ENCODE data around the gene KRTAP10-3.

The KRTAP10-3 gene

DNA sequence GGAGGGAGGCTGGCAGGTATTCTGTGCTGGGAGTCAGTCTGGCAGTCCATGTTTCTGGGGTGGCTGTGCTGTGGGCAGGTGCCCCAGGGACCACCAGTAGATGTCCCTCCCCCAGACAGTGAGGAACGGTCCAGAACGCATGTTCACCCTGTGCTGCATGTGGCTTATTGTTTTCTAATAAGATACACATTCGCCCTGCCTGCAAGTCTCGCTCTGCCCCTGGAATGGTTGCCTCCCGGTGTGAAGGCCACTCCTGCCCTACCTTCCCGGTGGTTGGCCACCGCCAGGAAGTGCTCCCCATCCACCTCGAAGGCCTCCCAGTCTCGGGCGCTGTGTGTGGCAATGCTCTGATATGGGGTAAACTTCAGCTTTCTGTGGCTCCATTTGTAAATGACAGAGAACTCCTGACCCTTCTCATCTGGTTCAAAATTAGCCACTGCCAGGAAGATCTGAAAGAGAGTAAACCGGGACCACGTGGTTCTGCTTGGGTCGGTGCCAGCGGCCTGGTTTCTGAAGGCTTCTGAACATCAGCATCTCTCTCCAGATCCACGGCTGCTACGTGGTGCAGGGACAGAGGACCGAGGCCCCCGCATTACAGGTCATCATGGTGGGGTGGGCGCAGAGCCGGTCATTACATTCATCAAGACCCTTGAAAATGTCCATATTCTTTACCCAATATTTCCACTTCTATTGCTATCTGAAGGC, 33.1 kb downstream of the KRTAP10-3 start:
- no CpG with 5 or more reads among the region's 20 CpGs for WGBS (ENCODE audit: extremely low coverage, insufficient coverage, insufficient read length)
- no peak overlapping the region for H3K4me3 ChIP-seq (ENCODE audit: low read depth, low read length)
- no peak overlapping the region for H4K91ac ChIP-seq (ENCODE audit: low read depth, low read length)
- H3K27me3 ChIP-seq (ENCODE audit: insufficient read depth, low read length), result no peaks in the 10 kb centered on the region
- H3K14ac ChIP-seq (ENCODE audit: low read length), result no peak overlapping the region
- no peak overlapping the region for H3K18ac ChIP-seq (ENCODE audit: low read length)
- H4K8ac ChIP-seq (ENCODE audit: low read depth, low read length), result no peak overlapping the region
- no peak overlapping the region for H3K4me2 ChIP-seq (ENCODE audit: low read length)
- H2BK120ac ChIP-seq (ENCODE audit: insufficient read depth, low read length, poor library complexity), result no peak overlapping the region
- H2AFZ ChIP-seq (ENCODE audit: insufficient read depth, low read length, poor library complexity), result no peak overlapping the region
- peaks cover 3 to 7% of the 10 kb centered on the region in 2 experiments for H3K4me1 ChIP-seq (ENCODE audit: control insufficient read depth in 1 of 2, insufficient read depth in 2 of 2, low read length in 2 of 2)
- no peak overlapping the region for H3K9ac ChIP-seq (ENCODE audit: low read length)
- H4K12ac ChIP-seq (ENCODE audit: low read depth, low read length), result no peak overlapping the region
- no peak for DNase-seq
- H3K36me3 ChIP-seq (ENCODE audit: control insufficient read depth in 1 of 2, insufficient read depth in 2 of 2, low read length in 2 of 2), result no peaks in the 10 kb centered on the region
- H2BK5ac ChIP-seq (ENCODE audit: low read depth, low read length, poor library complexity), result no peak overlapping the region
- no peak overlapping the region for H2BK12ac ChIP-seq (ENCODE audit: low read length)
- no peak overlapping the region for H2AK5ac ChIP-seq (ENCODE audit: low read length)
- no peaks in the 10 kb centered on the region for H3K9me3 ChIP-seq (ENCODE audit: insufficient read depth, low read depth, low read length)
- H3K79me2 ChIP-seq (ENCODE audit: control insufficient read depth, insufficient read depth, low read length, poor library complexity), result no peaks in the 10 kb centered on the region
- H3K27ac ChIP-seq (ENCODE audit: low read depth, low read length), result no peak overlapping the region
- H3K79me1 ChIP-seq (ENCODE audit: low read length), result no peaks in the 10 kb centered on the region
- no peak overlapping the region for H3K4ac ChIP-seq (ENCODE audit: low read depth, low read length)
- no peak overlapping the region for H3K23ac ChIP-seq (ENCODE audit: low read length)

DNA sequence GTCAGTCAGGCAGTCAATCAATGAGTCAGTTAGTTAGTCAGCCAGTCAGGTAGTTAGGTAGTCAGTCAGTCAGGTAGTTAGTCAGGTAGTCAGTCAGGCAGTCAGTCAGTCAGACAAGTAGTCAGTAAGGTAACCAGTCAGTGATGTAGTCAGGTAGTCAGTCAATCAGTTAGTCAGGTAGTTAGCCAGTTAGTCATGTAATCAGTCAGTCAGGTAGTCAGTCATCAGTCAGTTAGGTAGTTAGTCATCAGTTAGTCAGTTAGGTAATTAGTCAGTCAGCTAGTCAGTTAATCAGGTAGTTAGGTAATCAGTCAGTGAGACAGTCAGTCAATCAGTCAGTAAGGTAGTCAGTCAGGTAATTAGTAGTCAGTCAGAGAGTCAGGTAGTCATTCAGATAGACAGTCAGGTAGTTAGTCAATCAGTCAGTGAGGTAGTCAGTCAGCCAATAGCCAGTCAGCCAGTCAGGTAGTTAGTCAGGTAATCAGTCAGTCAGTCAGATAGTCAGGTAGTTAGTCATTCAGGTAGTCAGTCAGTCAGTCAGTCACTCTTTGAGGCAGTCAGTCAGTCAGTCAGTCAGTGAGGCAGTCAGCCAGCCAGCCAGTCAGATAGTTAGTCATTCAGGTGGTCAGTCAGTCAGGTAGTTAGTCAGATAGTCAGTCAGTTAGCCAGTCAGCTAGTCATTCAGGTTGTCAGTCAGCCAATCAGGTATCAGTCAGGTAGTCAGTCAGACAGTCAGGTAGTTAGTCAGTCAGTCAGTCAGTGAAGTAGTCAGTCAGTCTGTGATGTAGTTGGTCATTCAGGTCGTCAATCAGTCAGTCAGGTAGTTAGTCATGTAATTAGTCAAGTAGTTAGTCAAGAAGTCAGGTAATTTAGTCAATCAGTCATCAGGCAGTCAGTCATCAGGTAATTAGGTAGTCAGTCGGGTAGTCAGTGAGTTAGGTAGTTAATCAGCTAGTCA, 33.9 kb downstream of the KRTAP10-3 start:
- H2BK5ac ChIP-seq (ENCODE audit: low read depth, low read length, poor library complexity), result no peak overlapping the region
- H3K36me3 ChIP-seq (ENCODE audit: control insufficient read depth in 1 of 2, insufficient read depth in 2 of 2, low read length in 2 of 2), result no peaks in the 10 kb centered on the region
- no peak overlapping the region for H3K18ac ChIP-seq (ENCODE audit: low read length)
- no peak overlapping the region for H4K91ac ChIP-seq (ENCODE audit: low read depth, low read length)
- no peak overlapping the region for H3K23ac ChIP-seq (ENCODE audit: low read length)
- no peak overlapping the region for H3K27ac ChIP-seq (ENCODE audit: low read depth, low read length)
- H3K79me1 ChIP-seq (ENCODE audit: low read length), result no peaks in the 10 kb centered on the region
- H4K12ac ChIP-seq (ENCODE audit: low read depth, low read length), result no peak overlapping the region
- peaks cover 3 to 7% of the 10 kb centered on the region in 2 experiments for H3K4me1 ChIP-seq (ENCODE audit: control insufficient read depth in 1 of 2, insufficient read depth in 2 of 2, low read length in 2 of 2)
- no peak overlapping the region for H3K4me2 ChIP-seq (ENCODE audit: low read length)
- no peak overlapping the region for H4K8ac ChIP-seq (ENCODE audit: low read depth, low read length)
- no peak overlapping the region for H3K9ac ChIP-seq (ENCODE audit: low read length)
- no peaks in the 10 kb centered on the region for H3K79me2 ChIP-seq (ENCODE audit: control insufficient read depth, insufficient read depth, low read length, poor library complexity)
- no peak overlapping the region for H2AK5ac ChIP-seq (ENCODE audit: low read length)
- H2AFZ ChIP-seq (ENCODE audit: insufficient read depth, low read length, poor library complexity), result no peak overlapping the region
- no peaks in the 10 kb centered on the region for H3K27me3 ChIP-seq (ENCODE audit: insufficient read depth, low read length)
- H3K9me3 ChIP-seq (ENCODE audit: insufficient read depth, low read depth, low read length), result peaks cover 3% of the 10 kb centered on the region
- H3K14ac ChIP-seq (ENCODE audit: low read length), result no peak overlapping the region
- H2BK120ac ChIP-seq (ENCODE audit: insufficient read depth, low read length, poor library complexity), result no peak overlapping the region
- no peak overlapping the region for H3K4me3 ChIP-seq (ENCODE audit: low read depth, low read length)
- WGBS (ENCODE audit: extremely low coverage, insufficient coverage, insufficient read length), result no CpG with 5 or more reads among the region's 2 CpGs
- no peak overlapping the region for H2BK12ac ChIP-seq (ENCODE audit: low read length)
- no peak for DNase-seq
- no peak overlapping the region for H3K4ac ChIP-seq (ENCODE audit: low read depth, low read length)

DNA sequence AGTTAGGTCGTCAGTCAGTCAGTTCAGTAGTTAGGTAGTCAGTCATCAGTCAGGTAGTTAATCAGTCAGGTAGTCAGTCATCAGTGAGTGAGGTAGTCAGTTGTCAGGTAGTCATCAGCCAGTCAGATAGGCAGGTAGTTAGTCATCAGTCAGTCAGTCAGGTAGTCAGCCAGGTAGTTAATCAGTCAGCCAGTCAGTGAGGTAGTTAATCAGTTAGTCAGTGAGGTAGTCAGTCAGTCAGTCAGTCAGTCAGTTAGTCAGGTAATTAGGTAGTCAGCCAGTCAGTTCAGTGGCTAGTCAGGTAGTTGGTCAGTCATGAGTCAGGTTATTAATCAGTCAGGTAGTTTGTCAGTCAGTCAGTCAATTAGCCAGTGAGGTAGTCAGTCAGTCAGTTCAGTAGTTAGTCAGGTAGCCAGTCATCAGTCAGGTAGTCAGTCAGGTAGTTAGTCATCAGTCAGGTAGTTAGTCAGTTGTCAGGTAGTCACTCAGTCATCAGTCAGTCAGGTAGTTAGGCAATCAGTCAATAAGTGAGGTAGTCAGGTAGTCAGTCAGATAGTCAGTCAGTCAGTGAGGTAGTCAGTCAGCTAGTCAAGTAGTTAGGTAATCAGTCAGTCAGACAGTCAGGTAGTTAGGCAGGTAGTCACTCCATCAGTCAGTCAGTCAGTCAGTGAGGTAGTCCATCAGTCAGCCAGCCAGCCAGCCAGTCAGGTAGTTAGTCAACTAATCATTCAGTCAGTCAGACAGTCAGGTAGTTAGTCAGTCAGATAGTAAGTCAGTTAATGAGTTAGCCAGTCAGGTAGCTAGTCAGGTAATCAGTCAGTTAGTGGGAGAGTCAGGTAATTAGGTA, 34.8 kb downstream of the KRTAP10-3 start:
- DNase-seq, result no peak
- no peaks in the 10 kb centered on the region for H3K27me3 ChIP-seq (ENCODE audit: insufficient read depth, low read length)
- peaks cover 9% of the 10 kb centered on the region for H3K9me3 ChIP-seq (ENCODE audit: insufficient read depth, low read depth, low read length)
- H2BK120ac ChIP-seq (ENCODE audit: insufficient read depth, low read length, poor library complexity), result no peak overlapping the region
- no peak overlapping the region for H3K18ac ChIP-seq (ENCODE audit: low read length)
- H2AK5ac ChIP-seq (ENCODE audit: low read length), result no peak overlapping the region
- no peak overlapping the region for H2BK12ac ChIP-seq (ENCODE audit: low read length)
- H3K4me1 ChIP-seq (ENCODE audit: control insufficient read depth in 1 of 2, insufficient read depth in 2 of 2, low read length in 2 of 2), result peaks cover 3 to 7% of the 10 kb centered on the region in 2 experiments
- H3K79me2 ChIP-seq (ENCODE audit: control insufficient read depth, insufficient read depth, low read length, poor library complexity), result no peaks in the 10 kb centered on the region
- H4K12ac ChIP-seq (ENCODE audit: low read depth, low read length), result no peak overlapping the region
- H3K27ac ChIP-seq (ENCODE audit: low read depth, low read length), result no peak overlapping the region
- H3K14ac ChIP-seq (ENCODE audit: low read length), result no peak overlapping the region
- no peaks in the 10 kb centered on the region for H3K79me1 ChIP-seq (ENCODE audit: low read length)
- no peak overlapping the region for H2AFZ ChIP-seq (ENCODE audit: insufficient read depth, low read length, poor library complexity)
- no peak overlapping the region for H4K8ac ChIP-seq (ENCODE audit: low read depth, low read length)
- no peak overlapping the region for H3K9ac ChIP-seq (ENCODE audit: low read length)
- H4K91ac ChIP-seq (ENCODE audit: low read depth, low read length), result no peak overlapping the region
- no peak overlapping the region for H3K4ac ChIP-seq (ENCODE audit: low read depth, low read length)
- no peak overlapping the region for H3K23ac ChIP-seq (ENCODE audit: low read length)
- no peak overlapping the region for H3K4me3 ChIP-seq (ENCODE audit: low read depth, low read length)
- no peaks in the 10 kb centered on the region for H3K36me3 ChIP-seq (ENCODE audit: control insufficient read depth in 1 of 2, insufficient read depth in 2 of 2, low read length in 2 of 2)
- no peak overlapping the region for H3K4me2 ChIP-seq (ENCODE audit: low read length)
- no peak overlapping the region for H2BK5ac ChIP-seq (ENCODE audit: low read depth, low read length, poor library complexity)
- WGBS (ENCODE audit: extremely low coverage, insufficient coverage, insufficient read length), result no CpG with 5 or more reads among the region's 1 CpG

DNA sequence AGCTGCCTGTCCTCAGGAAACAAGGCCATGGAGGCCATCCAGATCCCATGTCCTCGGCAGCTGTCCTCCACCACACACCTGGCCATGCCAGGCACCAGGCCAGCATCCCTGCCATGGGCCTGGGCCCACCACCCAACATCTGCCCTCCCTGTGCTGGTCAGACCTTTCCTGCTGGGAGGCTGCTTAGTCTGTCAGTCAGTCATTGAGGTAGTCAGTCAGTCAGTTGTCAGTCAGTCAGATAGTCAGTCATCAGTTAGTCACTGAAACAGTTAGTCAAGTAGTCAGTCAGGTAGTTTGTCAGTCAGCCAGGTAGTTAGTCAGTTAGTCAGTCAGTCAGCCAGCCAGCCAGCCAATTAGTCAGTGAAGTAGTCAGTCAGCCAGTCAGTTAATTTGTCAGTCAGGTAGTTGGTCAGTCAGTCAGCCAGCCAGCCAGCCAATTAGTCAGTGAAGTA, 35.8 kb downstream of the KRTAP10-3 start:
- H3K14ac ChIP-seq (ENCODE audit: low read length), result no peak overlapping the region
- H3K27me3 ChIP-seq (ENCODE audit: insufficient read depth, low read length), result no peaks in the 10 kb centered on the region
- H4K12ac ChIP-seq (ENCODE audit: low read depth, low read length), result no peak overlapping the region
- H3K79me2 ChIP-seq (ENCODE audit: control insufficient read depth, insufficient read depth, low read length, poor library complexity), result no peaks in the 10 kb centered on the region
- no peak overlapping the region for H3K27ac ChIP-seq (ENCODE audit: low read depth, low read length)
- H3K9me3 ChIP-seq (ENCODE audit: insufficient read depth, low read depth, low read length), result peaks cover 9% of the 10 kb centered on the region
- H2BK120ac ChIP-seq (ENCODE audit: insufficient read depth, low read length, poor library complexity), result no peak overlapping the region
- H3K4me2 ChIP-seq (ENCODE audit: low read length), result no peak overlapping the region
- WGBS (ENCODE audit: extremely low coverage, insufficient coverage, insufficient read length), result no CpG with 5 or more reads among the region's 1 CpG
- no peaks in the 10 kb centered on the region for H3K36me3 ChIP-seq (ENCODE audit: control insufficient read depth in 1 of 2, insufficient read depth in 2 of 2, low read length in 2 of 2)
- peaks cover 3 to 7% of the 10 kb centered on the region in 2 experiments for H3K4me1 ChIP-seq (ENCODE audit: control insufficient read depth in 1 of 2, insufficient read depth in 2 of 2, low read length in 2 of 2)
- no peak overlapping the region for H2AFZ ChIP-seq (ENCODE audit: insufficient read depth, low read length, poor library complexity)
- H3K23ac ChIP-seq (ENCODE audit: low read length), result no peak overlapping the region
- H2AK5ac ChIP-seq (ENCODE audit: low read length), result no peak overlapping the region
- no peak overlapping the region for H3K4ac ChIP-seq (ENCODE audit: low read depth, low read length)
- H4K91ac ChIP-seq (ENCODE audit: low read depth, low read length), result no peak overlapping the region
- no peak for DNase-seq
- no peak overlapping the region for H2BK5ac ChIP-seq (ENCODE audit: low read depth, low read length, poor library complexity)
- H3K4me3 ChIP-seq (ENCODE audit: low read depth, low read length), result no peak overlapping the region
- H2BK12ac ChIP-seq (ENCODE audit: low read length), result no peak overlapping the region
- H3K79me1 ChIP-seq (ENCODE audit: low read length), result no peaks in the 10 kb centered on the region
- H4K8ac ChIP-seq (ENCODE audit: low read depth, low read length), result no peak overlapping the region
- no peak overlapping the region for H3K18ac ChIP-seq (ENCODE audit: low read length)
- H3K9ac ChIP-seq (ENCODE audit: low read length), result no peak overlapping the region
